Mesothelial cell of epicardium (in vitro differentiated cells): ENCODE results near the gene KLF7. TPM values are rescaled to one million over a fixed set of nuclear protein-coding genes. Genes with fewer than 3 reads are reported as not detected.

Experiments used
- DNase-seq, 2 experiments: peaks; one replicate each; pipeline ENCODE4 v3.0.0; 2021; ENCODE audit warnings: low spot score in 2 of 2; ENCODE audit not compliant: unreplicated experiment in 2 of 2
- H3K27ac Mint-ChIP-seq: 2 replicates; pipeline ENCODE4 v1.8.0; 2021; ENCODE audit warnings: mixed read lengths
- H3K27me3 Mint-ChIP-seq: 2 replicates; pipeline ENCODE4 v1.8.0; 2021; ENCODE audit warnings: low read depth, mixed read lengths
- H3K36me3 Mint-ChIP-seq: 2 replicates; pipeline ENCODE4 v1.8.0; 2021; ENCODE audit warnings: mixed read lengths
- H3K4me1 Mint-ChIP-seq: 2 replicates; pipeline ENCODE4 v1.8.0; 2021; ENCODE audit warnings: mixed read lengths
- H3K4me3 Mint-ChIP-seq: 2 replicates; pipeline ENCODE4 v1.8.0; 2021; ENCODE audit warnings: mild to moderate bottlenecking, moderate library complexity, mixed read lengths
- H3K9me3 Mint-ChIP-seq: 2 replicates; pipeline ENCODE4 v1.8.0; 2021; ENCODE audit warnings: mixed read lengths
- CTCF ChIP-seq: fragments of 200-600 bp; sonication (generic); IDR thresholded peaks from one replicate; pipeline ENCODE4 v1.5.0; 2021; ENCODE audit warnings: antibody characterized with exemption; ENCODE audit not compliant: unreplicated experiment
- total RNA-seq: library from RNA; stranded (reverse); gene quantifications from 3 replicates; pipeline ENCODE4 v1.2.1, GENCODE V29; 2021

The KLF7 gene
- total RNA-seq, 1 donor from 2014 or later, result 17.8 TPM

GRCh38 chr2:207110310-207110709 is 55.4 kb downstream of the KLF7 start:
- no peak overlapping the region for H3K4me3 Mint-ChIP-seq
- peaks cover 2% of the 10 kb centered on the region for H3K36me3 Mint-ChIP-seq
- DNase-seq, result no peak
- H3K27ac Mint-ChIP-seq, result no peak overlapping the region
- no peaks in the 10 kb centered on the region for H3K4me1 Mint-ChIP-seq
- H3K9me3 Mint-ChIP-seq, result no peaks in the 10 kb centered on the region
- H3K27me3 Mint-ChIP-seq, result no peaks in the 10 kb centered on the region
- TF ChIP-seq CTCF, result no peak

GRCh38 chr2:207109768-207110167 is 56.0 kb downstream of the KLF7 start:
- DNase-seq, result no peak
- TF ChIP-seq CTCF, result no peak
- H3K4me3 Mint-ChIP-seq, result no peak overlapping the region
- no peaks in the 10 kb centered on the region for H3K27me3 Mint-ChIP-seq
- H3K27ac Mint-ChIP-seq, result no peak overlapping the region
- no peaks in the 10 kb centered on the region for H3K9me3 Mint-ChIP-seq
- H3K36me3 Mint-ChIP-seq, result peaks cover 2% of the 10 kb centered on the region
- H3K4me1 Mint-ChIP-seq, result no peaks in the 10 kb centered on the region

- DNase-seq, result no peak
- Mint-ChIP-seq H3K36me3 (peaks cover 2% of the 10 kb centered on the region), H3K27ac (no peak overlapping the region), H3K4me1 (no peaks in the 10 kb centered on the region), H3K4me3 (no peak overlapping the region), H3K9me3 (no peaks in the 10 kb centered on the region), H3K27me3 (no peaks in the 10 kb centered on the region)
- no peak for TF ChIP-seq CTCF
Measured at GRCh38 chr2:207108440-207108839, 57.3 kb downstream of the KLF7 start.

GRCh38 chr2:207107551-207107950 is 58.2 kb downstream of the KLF7 start:
- H3K27ac Mint-ChIP-seq, result no peak overlapping the region
- no peak for TF ChIP-seq CTCF
- H3K4me1 Mint-ChIP-seq, result no peaks in the 10 kb centered on the region
- no peaks in the 10 kb centered on the region for H3K9me3 Mint-ChIP-seq
- DNase-seq, result no peak
- peaks cover 2% of the 10 kb centered on the region for H3K36me3 Mint-ChIP-seq
- H3K4me3 Mint-ChIP-seq, result no peak overlapping the region
- H3K27me3 Mint-ChIP-seq, result no peaks in the 10 kb centered on the region

GRCh38 chr2:207107131-207107530 is 58.6 kb downstream of the KLF7 start:
- DNase-seq, result no peak
- H3K4me1 Mint-ChIP-seq, result no peaks in the 10 kb centered on the region
- no peak overlapping the region for H3K27ac Mint-ChIP-seq
- H3K4me3 Mint-ChIP-seq, result no peak overlapping the region
- no peak for TF ChIP-seq CTCF
- H3K9me3 Mint-ChIP-seq, result no peaks in the 10 kb centered on the region
- H3K27me3 Mint-ChIP-seq, result no peaks in the 10 kb centered on the region
- H3K36me3 Mint-ChIP-seq, result peaks cover 2% of the 10 kb centered on the region

- no peaks in the 10 kb centered on the region for H3K4me1 Mint-ChIP-seq
- H3K27me3 Mint-ChIP-seq, result no peaks in the 10 kb centered on the region
- H3K36me3 Mint-ChIP-seq, result peaks cover 2% of the 10 kb centered on the region
- no peak for DNase-seq
- TF ChIP-seq CTCF, result no peak
- no peak overlapping the region for H3K4me3 Mint-ChIP-seq
- H3K9me3 Mint-ChIP-seq, result no peaks in the 10 kb centered on the region
- no peak overlapping the region for H3K27ac Mint-ChIP-seq
Measured at GRCh38 chr2:207103132-207103531, 62.6 kb downstream of the KLF7 start.
